Neural cell (in vitro differentiated cells): ENCODE results near the gene ABCG2. TPM values are rescaled to one million over a fixed set of nuclear protein-coding genes. Genes with fewer than 3 reads are reported as not detected.

Experiments
- H2AFZ ChIP-seq: fragments of 200-600, 300-800 bp; sonication (generic), shearing (Covaris generic); 2 replicates; pipeline ENCODE4 v1.6.0; 2014; ENCODE audit warnings: low read depth, mild to moderate bottlenecking, antibody characterized with exemption, low read length, moderate library complexity
- H3F3A ChIP-seq: fragments of 200-600 bp; shearing (Covaris generic); 2 replicates; pipeline ENCODE4 v1.6.1; 2016; ENCODE audit warnings: mild to moderate bottlenecking, moderate library complexity, mixed read lengths, antibody characterized with exemption, low read length; ENCODE audit not compliant: insufficient read depth, poor library complexity, severe bottlenecking
- H3K27ac ChIP-seq: fragments of 200-600, 300-800 bp; sonication (generic), shearing (Covaris generic); 2 replicates; pipeline ENCODE4 v1.5.1; 2014; ENCODE audit warnings: mild to moderate bottlenecking, low read length, moderate library complexity
- H3K27me3 ChIP-seq: fragments of 300-800, 200-600 bp; sonication (generic), shearing (Covaris generic); 2 replicates; pipeline ENCODE4 v1.6.0; 2014; ENCODE audit warnings: mild to moderate bottlenecking, low read depth, low read length, moderate library complexity; ENCODE audit not compliant: insufficient read depth
- H3K36me3 ChIP-seq: fragments of 300-800, 200-600 bp; sonication (generic), shearing (Covaris generic); 2 replicates; pipeline ENCODE4 v1.5.1; 2014; ENCODE audit warnings: mild to moderate bottlenecking, antibody characterized with exemption, low read length, moderate library complexity; ENCODE audit not compliant: insufficient read depth
- H3K4me2 ChIP-seq: fragments of 300-800, 200-600 bp; sonication (generic), shearing (Covaris generic); 2 replicates; pipeline ENCODE4 v1.6.0; 2014; ENCODE audit warnings: mild to moderate bottlenecking, low read length
- H3K4me3 ChIP-seq: fragments of 300-800, 200-600 bp; sonication (generic), shearing (Covaris generic); 2 replicates; pipeline ENCODE4 v1.5.1; 2014; ENCODE audit warnings: mild to moderate bottlenecking, low read length, moderate library complexity
- H3K79me2 ChIP-seq: fragments of 200-600 bp; shearing (Covaris generic); replicated peaks from 2 replicates; pipeline ENCODE4 v1.6.0; 2014; ENCODE audit warnings: mild to moderate bottlenecking, low read length, moderate library complexity; ENCODE audit not compliant: insufficient read depth
- H3K9ac ChIP-seq: fragments of 300-800, 200-600 bp; sonication (generic), shearing (Covaris generic); 2 replicates; pipeline ENCODE4 v1.6.1; 2016; ENCODE audit warnings: mild to moderate bottlenecking, low read length, mixed read lengths
- H3K9me2 ChIP-seq: fragments of 200-600 bp; shearing (Covaris generic); 2 replicates; pipeline ENCODE4 v1.6.1; 2016; ENCODE audit warnings: mild to moderate bottlenecking, low read length, mixed read lengths; ENCODE audit not compliant: insufficient read depth
- H3K9me3 ChIP-seq: fragments of 200-600, 300-800 bp; sonication (generic), shearing (Covaris generic); 2 replicates; pipeline ENCODE4 v1.6.1; 2016; ENCODE audit warnings: mild to moderate bottlenecking, mixed run types, low read length, moderate library complexity, mixed read lengths
- H4K20me1 ChIP-seq: fragments of 200-600 bp; shearing (Covaris generic); 2 replicates; pipeline ENCODE4 v1.6.1; 2016; ENCODE audit warnings: mild to moderate bottlenecking, mixed run types; ENCODE audit not compliant: insufficient read depth
- EP300 ChIP-seq: fragments of 450-650 bp; conservative IDR thresholded peaks from 2 replicates; pipeline ENCODE4 v1.6.1; 2014; ENCODE audit warnings: antibody characterized with exemption, mild to moderate bottlenecking, moderate library complexity; ENCODE audit not compliant: poor library complexity, severe bottlenecking
- EZH2 ChIP-seq: fragments of 200-600, 300-800 bp; shearing (Covaris generic), sonication (generic); IDR thresholded peaks from 2 replicates; pipeline ENCODE4 v1.6.1; 2014; ENCODE audit warnings: antibody characterized with exemption, low read length, borderline replicate concordance, mild to moderate bottlenecking; ENCODE audit not compliant: insufficient read depth, poor library complexity, severe bottlenecking
- MXI1 ChIP-seq: fragments of 450-650 bp; conservative IDR thresholded peaks from 2 replicates; pipeline ENCODE4 v1.6.1; 2014; ENCODE audit warnings: antibody characterized with exemption, mild to moderate bottlenecking; ENCODE audit not compliant: poor library complexity, severe bottlenecking
- POLR2AphosphoS5 ChIP-seq: IDR thresholded peaks from 2 replicates; pipeline ENCODE4 v1.6.1; 2012
- RAD21 ChIP-seq: fragments of 450-650 bp; conservative IDR thresholded peaks from 2 replicates; pipeline ENCODE4 v1.6.1; 2014; ENCODE audit warnings: antibody characterized with exemption, mild to moderate bottlenecking, moderate library complexity
- SMC3 ChIP-seq: fragments of 450-650 bp; conservative IDR thresholded peaks from 2 replicates; pipeline ENCODE4 v1.6.1; 2014; ENCODE audit warnings: antibody characterized with exemption, mild to moderate bottlenecking, moderate library complexity; ENCODE audit not compliant: poor library complexity
- TAF1 ChIP-seq: IDR thresholded peaks from 2 replicates; pipeline ENCODE4 v1.6.1; 2012; ENCODE audit warnings: low read depth
- polyA plus RNA-seq: library from polyadenylated mRNA; depleted of rRNA; stranded (reverse); fragments of >200 nt; gene quantifications from 2 replicates; pipeline ENCODE4 v1.2.3, GENCODE V29; 2014
- TF ChIP-seq, protein P1 (sequence below): fragments of 450-650 bp; IDR thresholded peaks from 2 replicates; pipeline ENCODE4 v1.5.1; 2014; ENCODE audit warnings: antibody characterized with exemption, mild to moderate bottlenecking, moderate library complexity; ENCODE audit not compliant: poor library complexity, severe bottlenecking
- TF ChIP-seq, protein P2 (sequence below): IDR thresholded peaks from 2 replicates; pipeline ENCODE4 v1.6.1; 2012; ENCODE audit warnings: borderline replicate concordance

The ABCG2 gene
- polyA plus RNA-seq, 1 donor from 2014 or later = not detected

DNA sequence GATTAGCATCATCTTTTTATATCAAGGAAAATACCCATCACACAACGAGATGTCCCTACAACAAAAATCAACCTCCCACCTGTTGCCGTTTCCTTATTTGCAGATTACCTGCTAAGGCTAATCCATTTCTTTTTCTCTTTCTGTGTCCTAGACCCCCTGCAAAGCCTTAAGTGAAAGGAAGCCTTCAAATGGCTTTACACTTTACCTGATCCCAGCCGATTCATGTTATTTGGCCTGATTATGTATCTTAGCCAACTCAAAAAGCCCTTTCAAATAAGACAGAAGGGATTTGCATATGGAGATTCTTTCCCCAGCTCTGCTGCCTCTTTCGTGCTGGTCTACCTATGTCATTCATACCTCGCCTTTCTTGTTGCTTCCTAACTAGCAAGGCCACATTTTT is 14.4 kb downstream of the ABCG2 start:
- H3K27me3 ChIP-seq = no peaks in the 10 kb centered on the region
- H2AFZ ChIP-seq = no peak overlapping the region
- no peak overlapping the region for H3K4me3 ChIP-seq
- H3K36me3 ChIP-seq = no peaks in the 10 kb centered on the region
- H3F3A ChIP-seq = no peaks in the 10 kb centered on the region
- no peak overlapping the region for H3K9ac ChIP-seq
- H3K27ac ChIP-seq = no peak overlapping the region
- no peaks in the 10 kb centered on the region for H3K79me2 ChIP-seq
- no peaks in the 10 kb centered on the region for H3K9me3 ChIP-seq
- no peaks in the 10 kb centered on the region for H3K9me2 ChIP-seq
- no peak overlapping the region for H3K4me2 ChIP-seq
- H4K20me1 ChIP-seq = no peaks in the 10 kb centered on the region
- TF ChIP-seq MXI1 (no peak), EP300 (no peak), TAF1 (no peak), POLR2AphosphoS5 (no peak), EZH2 (no peak), RAD21 (no peak), SMC3 (no peak)
- TF ChIP-seq, protein P1, sequence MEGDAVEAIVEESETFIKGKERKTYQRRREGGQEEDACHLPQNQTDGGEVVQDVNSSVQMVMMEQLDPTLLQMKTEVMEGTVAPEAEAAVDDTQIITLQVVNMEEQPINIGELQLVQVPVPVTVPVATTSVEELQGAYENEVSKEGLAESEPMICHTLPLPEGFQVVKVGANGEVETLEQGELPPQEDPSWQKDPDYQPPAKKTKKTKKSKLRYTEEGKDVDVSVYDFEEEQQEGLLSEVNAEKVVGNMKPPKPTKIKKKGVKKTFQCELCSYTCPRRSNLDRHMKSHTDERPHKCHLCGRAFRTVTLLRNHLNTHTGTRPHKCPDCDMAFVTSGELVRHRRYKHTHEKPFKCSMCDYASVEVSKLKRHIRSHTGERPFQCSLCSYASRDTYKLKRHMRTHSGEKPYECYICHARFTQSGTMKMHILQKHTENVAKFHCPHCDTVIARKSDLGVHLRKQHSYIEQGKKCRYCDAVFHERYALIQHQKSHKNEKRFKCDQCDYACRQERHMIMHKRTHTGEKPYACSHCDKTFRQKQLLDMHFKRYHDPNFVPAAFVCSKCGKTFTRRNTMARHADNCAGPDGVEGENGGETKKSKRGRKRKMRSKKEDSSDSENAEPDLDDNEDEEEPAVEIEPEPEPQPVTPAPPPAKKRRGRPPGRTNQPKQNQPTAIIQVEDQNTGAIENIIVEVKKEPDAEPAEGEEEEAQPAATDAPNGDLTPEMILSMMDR = no peak
- TF ChIP-seq, protein P2, sequence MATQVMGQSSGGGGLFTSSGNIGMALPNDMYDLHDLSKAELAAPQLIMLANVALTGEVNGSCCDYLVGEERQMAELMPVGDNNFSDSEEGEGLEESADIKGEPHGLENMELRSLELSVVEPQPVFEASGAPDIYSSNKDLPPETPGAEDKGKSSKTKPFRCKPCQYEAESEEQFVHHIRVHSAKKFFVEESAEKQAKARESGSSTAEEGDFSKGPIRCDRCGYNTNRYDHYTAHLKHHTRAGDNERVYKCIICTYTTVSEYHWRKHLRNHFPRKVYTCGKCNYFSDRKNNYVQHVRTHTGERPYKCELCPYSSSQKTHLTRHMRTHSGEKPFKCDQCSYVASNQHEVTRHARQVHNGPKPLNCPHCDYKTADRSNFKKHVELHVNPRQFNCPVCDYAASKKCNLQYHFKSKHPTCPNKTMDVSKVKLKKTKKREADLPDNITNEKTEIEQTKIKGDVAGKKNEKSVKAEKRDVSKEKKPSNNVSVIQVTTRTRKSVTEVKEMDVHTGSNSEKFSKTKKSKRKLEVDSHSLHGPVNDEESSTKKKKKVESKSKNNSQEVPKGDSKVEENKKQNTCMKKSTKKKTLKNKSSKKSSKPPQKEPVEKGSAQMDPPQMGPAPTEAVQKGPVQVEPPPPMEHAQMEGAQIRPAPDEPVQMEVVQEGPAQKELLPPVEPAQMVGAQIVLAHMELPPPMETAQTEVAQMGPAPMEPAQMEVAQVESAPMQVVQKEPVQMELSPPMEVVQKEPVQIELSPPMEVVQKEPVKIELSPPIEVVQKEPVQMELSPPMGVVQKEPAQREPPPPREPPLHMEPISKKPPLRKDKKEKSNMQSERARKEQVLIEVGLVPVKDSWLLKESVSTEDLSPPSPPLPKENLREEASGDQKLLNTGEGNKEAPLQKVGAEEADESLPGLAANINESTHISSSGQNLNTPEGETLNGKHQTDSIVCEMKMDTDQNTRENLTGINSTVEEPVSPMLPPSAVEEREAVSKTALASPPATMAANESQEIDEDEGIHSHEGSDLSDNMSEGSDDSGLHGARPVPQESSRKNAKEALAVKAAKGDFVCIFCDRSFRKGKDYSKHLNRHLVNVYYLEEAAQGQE = no peak

DNA sequence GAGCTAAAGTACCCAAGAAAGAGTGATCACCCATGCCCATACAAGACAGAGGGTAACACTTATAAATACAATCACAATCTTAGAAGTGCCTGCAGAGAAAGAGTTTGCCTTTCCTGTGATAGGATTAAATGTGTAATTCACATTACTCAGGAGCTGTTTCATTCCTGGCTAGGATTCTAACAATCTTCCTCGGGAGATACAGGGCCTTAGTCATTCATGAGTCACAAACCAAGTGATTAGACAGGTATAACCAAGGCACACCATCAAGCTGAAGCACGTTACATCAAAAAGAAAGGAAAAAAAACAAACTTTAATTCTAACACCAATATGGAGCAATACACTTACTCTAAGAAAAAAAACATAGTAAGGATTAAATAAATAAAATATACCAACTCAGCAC is 14.9 kb downstream of the ABCG2 start:
- TF ChIP-seq SMC3 (no peak), POLR2AphosphoS5 (no peak), EP300 (no peak), TAF1 (no peak), EZH2 (no peak)
- TF ChIP-seq, protein P2 = no peak

More for the DNA sequence above, 14.9 kb downstream of the ABCG2 start:
- Histone ChIP-seq H3K79me2 (no peaks in the 10 kb centered on the region), H3K27me3 (no peaks in the 10 kb centered on the region), H3K27ac (no peak overlapping the region), H4K20me1 (no peaks in the 10 kb centered on the region), H3K9ac (no peak overlapping the region), H3K4me3 (no peak overlapping the region), H3K9me2 (no peaks in the 10 kb centered on the region), H3F3A (no peaks in the 10 kb centered on the region), H3K4me2 (no peak overlapping the region), H2AFZ (no peak overlapping the region), H3K36me3 (no peaks in the 10 kb centered on the region), H3K9me3 (no peaks in the 10 kb centered on the region)
